ENCODE results near the gene RHBDD1. TPM values are rescaled to one million over a fixed set of nuclear protein-coding genes. Genes with fewer than 3 reads are reported as not detected.

Gene RHBDD1
- total RNA-seq, 2 experiments from 2014 or later, result 33.1 to 44.9 TPM

DNA sequence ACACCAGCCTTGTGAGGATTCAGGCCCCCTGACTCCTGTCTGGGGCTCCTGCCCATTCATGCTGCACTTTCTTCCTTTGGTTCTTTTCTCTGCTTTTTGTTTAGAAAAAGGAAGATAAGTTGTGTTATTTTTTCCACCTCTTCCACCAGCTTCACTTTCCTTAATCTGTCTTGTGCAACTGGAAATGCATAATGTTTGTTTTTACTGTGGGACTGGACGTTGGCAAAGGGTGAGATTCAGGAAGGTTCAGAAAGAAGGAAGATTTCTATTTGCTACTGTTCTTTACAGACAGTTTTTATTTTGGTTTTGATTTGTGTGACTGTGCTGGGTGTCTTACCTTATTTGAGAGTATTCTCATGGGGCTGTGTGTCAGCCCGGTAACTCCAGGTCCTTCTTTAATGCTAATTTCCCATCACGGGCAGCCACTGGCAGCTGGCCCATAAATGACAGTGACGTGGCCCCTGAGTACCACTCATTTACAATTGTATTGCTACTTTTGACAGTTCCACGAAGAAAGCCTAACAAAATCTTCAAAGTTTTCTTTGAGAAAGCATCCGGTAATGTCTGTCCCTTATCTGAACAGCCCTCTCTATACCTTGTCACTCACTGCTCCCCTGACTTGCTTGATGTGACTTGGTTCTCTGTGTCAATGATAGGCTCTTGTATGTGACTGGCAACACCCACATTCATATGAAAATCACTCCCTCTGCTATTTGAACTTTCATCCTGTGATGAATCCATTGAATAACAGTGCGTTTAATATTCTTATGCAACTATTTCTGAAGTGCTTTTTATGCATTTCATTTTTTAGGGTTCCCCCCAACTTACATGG lies 32.7 kb downstream of the RHBDD1 start:
- H3K27me3 Mint-ChIP-seq, result no peaks in the 10 kb centered on the region
- H3K4me1 Mint-ChIP-seq, result peaks cover 13% of the 10 kb centered on the region
- DNase-seq, result no peak
- H3K36me3 Mint-ChIP-seq, result peaks cover 42% of the 10 kb centered on the region
- peaks cover 2% of the 10 kb centered on the region for H3K9me3 Mint-ChIP-seq
- H3K27ac Mint-ChIP-seq, result no peak overlapping the region
- POLR2A ChIA-PET, result no interaction called here
- no peak for ATAC-seq (ENCODE audit: low read depth)
- no peak overlapping the region for H3K4me3 Mint-ChIP-seq

- Mint-ChIP-seq H3K36me3 (peaks cover 47% of the 10 kb centered on the region), H3K9me3 (peaks cover 3% of the 10 kb centered on the region), H3K27ac (no peak overlapping the region), H3K4me3 (no peak overlapping the region), H3K4me1 (peaks cover 17% of the 10 kb centered on the region), H3K27me3 (no peaks in the 10 kb centered on the region)
- no peak for DNase-seq
- POLR2A ChIA-PET, result no interaction called here
- no peak for ATAC-seq (ENCODE audit: low read depth)
Measured at GRCh38 chr2:226869371-226869770, 33.5 kb downstream of the RHBDD1 start.

GRCh38 chr2:226873051-226873620 lies 37.3 kb downstream of the RHBDD1 start:
- peaks cover 57% of the 10 kb centered on the region for H3K36me3 Mint-ChIP-seq
- ATAC-seq (ENCODE audit: low read depth) (peak; percentile 39), DNase-seq (no peak)
- peaks cover 3% of the 10 kb centered on the region for H3K9me3 Mint-ChIP-seq
- POLR2A ChIA-PET, result no interaction called here
- H3K27ac Mint-ChIP-seq, result no peak overlapping the region
- H3K27me3 Mint-ChIP-seq, result no peaks in the 10 kb centered on the region
- H3K4me1 Mint-ChIP-seq, result peaks cover 17% of the 10 kb centered on the region
- H3K4me3 Mint-ChIP-seq, result no peak overlapping the region

DNA sequence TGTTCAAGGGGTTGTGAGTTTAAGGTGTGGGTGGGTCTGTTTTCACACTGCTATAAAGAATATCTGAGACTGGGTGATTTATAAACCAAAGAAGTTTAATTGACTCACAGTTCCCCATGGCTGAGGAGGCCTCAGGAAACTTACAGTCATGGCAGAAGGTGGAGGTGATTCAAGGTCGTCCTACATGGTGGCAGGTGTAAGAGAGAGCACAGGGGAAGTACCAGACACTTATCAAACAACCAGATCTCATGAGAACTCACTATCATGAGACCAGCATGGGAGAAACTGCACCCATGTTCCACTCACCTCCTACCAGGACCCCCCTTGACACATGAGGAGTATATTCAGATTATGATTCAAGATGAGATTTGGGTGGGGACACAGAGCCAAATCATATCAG lies 38.0 kb downstream of the RHBDD1 start:
- no peak overlapping the region for H3K27ac Mint-ChIP-seq
- H3K4me3 Mint-ChIP-seq, result no peak overlapping the region
- DNase-seq (no peak), ATAC-seq (ENCODE audit: low read depth) (no peak)
- H3K9me3 Mint-ChIP-seq, result peaks cover 3% of the 10 kb centered on the region
- H3K36me3 Mint-ChIP-seq, result peaks cover 55% of the 10 kb centered on the region
- POLR2A ChIA-PET, result no interaction called here
- peaks cover 13% of the 10 kb centered on the region for H3K4me1 Mint-ChIP-seq
- no peaks in the 10 kb centered on the region for H3K27me3 Mint-ChIP-seq

- POLR2A ChIA-PET, result no interaction called here
- ATAC-seq (ENCODE audit: low read depth) (no peak), DNase-seq (no peak)
- Mint-ChIP-seq H3K27me3 (no peaks in the 10 kb centered on the region), H3K27ac (no peak overlapping the region), H3K4me3 (no peak overlapping the region), H3K36me3 (peaks cover 54% of the 10 kb centered on the region), H3K9me3 (peaks cover 3% of the 10 kb centered on the region), H3K4me1 (peaks cover 13% of the 10 kb centered on the region)
Measured at GRCh38 chr2:226874749-226875148, 38.9 kb downstream of the RHBDD1 start.

GRCh38 chr2:226875438-226876225 lies 39.8 kb downstream of the RHBDD1 start:
- POLR2A ChIA-PET, result interaction anchor here (0.6 kb wide), 1 partner anchor 429 kb away, joined by 3 read pairs; no protein-coding TSS in a partner anchor
- peaks cover 55% of the 10 kb centered on the region for H3K36me3 Mint-ChIP-seq
- H3K4me1 Mint-ChIP-seq, result peaks cover 13% of the 10 kb centered on the region
- no peak for DNase-seq
- H3K27ac Mint-ChIP-seq, result no peak overlapping the region
- ATAC-seq (ENCODE audit: low read depth), result no peak
- H3K27me3 Mint-ChIP-seq, result no peaks in the 10 kb centered on the region
- H3K4me3 Mint-ChIP-seq, result no peak overlapping the region
- peaks cover 3% of the 10 kb centered on the region for H3K9me3 Mint-ChIP-seq

GRCh38 chr2:226877491-226877890 lies 41.6 kb downstream of the RHBDD1 start:
- no peak for ATAC-seq (ENCODE audit: low read depth)
- Mint-ChIP-seq H3K4me3 (no peak overlapping the region), H3K27me3 (no peaks in the 10 kb centered on the region), H3K27ac (no peak overlapping the region), H3K36me3 (peaks cover 57% of the 10 kb centered on the region), H3K9me3 (peaks cover 8% of the 10 kb centered on the region), H3K4me1 (peaks cover 12% of the 10 kb centered on the region)
- DNase-seq, result no peak
- POLR2A ChIA-PET, result no interaction called here

DNA sequence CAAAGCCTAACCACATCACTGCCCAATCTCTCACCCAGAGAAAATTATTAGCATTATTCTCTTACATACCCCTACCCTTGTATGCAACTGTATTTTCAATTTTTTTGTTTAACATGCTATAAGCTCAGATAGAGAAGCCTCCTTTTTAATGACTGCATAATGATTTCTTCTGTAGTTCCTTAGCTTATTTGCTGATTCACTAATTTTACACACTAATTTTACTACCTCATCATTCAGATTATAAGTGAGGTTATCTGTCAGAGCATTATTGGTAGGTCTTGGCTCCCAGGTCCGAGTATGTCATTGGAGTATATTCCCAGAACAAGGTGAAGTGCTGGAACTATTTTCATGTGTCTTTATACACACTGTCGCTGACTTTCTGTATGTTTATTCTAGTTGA lies 45.4 kb downstream of the RHBDD1 start:
- peaks cover 6% of the 10 kb centered on the region for H3K9me3 Mint-ChIP-seq
- H3K27me3 Mint-ChIP-seq, result no peaks in the 10 kb centered on the region
- DNase-seq, result no peak
- no peak overlapping the region for H3K27ac Mint-ChIP-seq
- H3K4me1 Mint-ChIP-seq, result no peaks in the 10 kb centered on the region
- ATAC-seq (ENCODE audit: low read depth), result no peak
- peaks cover 36% of the 10 kb centered on the region for H3K36me3 Mint-ChIP-seq
- H3K4me3 Mint-ChIP-seq, result no peak overlapping the region
- POLR2A ChIA-PET, result no interaction called here

- no peaks in the 10 kb centered on the region for H3K27me3 Mint-ChIP-seq
Measured at GRCh38 chr2:226882606-226883005, 46.8 kb downstream of the RHBDD1 start.

DNA sequence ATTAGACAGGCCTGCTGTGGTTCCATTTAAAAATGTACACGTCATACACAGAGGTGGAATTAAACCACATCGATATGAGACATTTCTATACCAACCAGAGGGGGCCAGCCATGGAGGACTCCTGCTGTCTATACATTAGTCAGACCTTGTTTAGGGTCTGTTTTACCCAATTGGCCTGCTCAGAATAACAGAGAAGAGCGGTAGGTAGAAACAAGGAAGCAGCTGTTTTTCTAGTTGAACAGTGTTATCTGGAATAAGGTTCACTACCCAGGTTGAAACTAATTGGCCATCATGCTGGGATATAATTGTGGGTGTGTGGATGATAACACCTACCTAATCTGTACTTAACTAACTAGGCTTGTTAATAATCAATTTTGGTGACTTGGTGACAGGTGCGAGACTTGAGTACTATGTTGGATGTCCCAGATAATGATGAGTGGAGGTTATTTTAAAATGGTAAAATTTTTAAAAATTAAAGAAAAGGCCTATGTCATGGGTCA lies 47.5 kb downstream of the RHBDD1 start:
- H3K4me3 Mint-ChIP-seq, result no peak overlapping the region
- no peaks in the 10 kb centered on the region for H3K4me1 Mint-ChIP-seq
- POLR2A ChIA-PET, result no interaction called here
- peaks cover 6% of the 10 kb centered on the region for H3K9me3 Mint-ChIP-seq
- H3K27ac Mint-ChIP-seq, result no peak overlapping the region
- no peaks in the 10 kb centered on the region for H3K27me3 Mint-ChIP-seq
- DNase-seq, result no peak
- peaks cover 27% of the 10 kb centered on the region for H3K36me3 Mint-ChIP-seq
- no peak for ATAC-seq (ENCODE audit: low read depth)

More at GRCh38 chr2:226882606-226883005, 46.8 kb downstream of the RHBDD1 start:
- H3K4me1 Mint-ChIP-seq, result no peaks in the 10 kb centered on the region
- H3K9me3 Mint-ChIP-seq, result peaks cover 6% of the 10 kb centered on the region
- POLR2A ChIA-PET, result no interaction called here
- no peak overlapping the region for H3K27ac Mint-ChIP-seq
- no peak overlapping the region for H3K4me3 Mint-ChIP-seq
- peaks cover 32% of the 10 kb centered on the region for H3K36me3 Mint-ChIP-seq
- ATAC-seq (ENCODE audit: low read depth) (no peak), DNase-seq (no peak)

- Mint-ChIP-seq H3K4me1 (no peaks in the 10 kb centered on the region), H3K36me3 (peaks cover 26% of the 10 kb centered on the region), H3K27me3 (no peaks in the 10 kb centered on the region), H3K9me3 (peaks cover 6% of the 10 kb centered on the region), H3K4me3 (no peak overlapping the region), H3K27ac (no peak overlapping the region)
- POLR2A ChIA-PET, result no interaction called here
- DNase-seq, result no peak
- no peak for ATAC-seq (ENCODE audit: low read depth)
Measured at GRCh38 chr2:226884166-226884565, 48.3 kb downstream of the RHBDD1 start.

DNA sequence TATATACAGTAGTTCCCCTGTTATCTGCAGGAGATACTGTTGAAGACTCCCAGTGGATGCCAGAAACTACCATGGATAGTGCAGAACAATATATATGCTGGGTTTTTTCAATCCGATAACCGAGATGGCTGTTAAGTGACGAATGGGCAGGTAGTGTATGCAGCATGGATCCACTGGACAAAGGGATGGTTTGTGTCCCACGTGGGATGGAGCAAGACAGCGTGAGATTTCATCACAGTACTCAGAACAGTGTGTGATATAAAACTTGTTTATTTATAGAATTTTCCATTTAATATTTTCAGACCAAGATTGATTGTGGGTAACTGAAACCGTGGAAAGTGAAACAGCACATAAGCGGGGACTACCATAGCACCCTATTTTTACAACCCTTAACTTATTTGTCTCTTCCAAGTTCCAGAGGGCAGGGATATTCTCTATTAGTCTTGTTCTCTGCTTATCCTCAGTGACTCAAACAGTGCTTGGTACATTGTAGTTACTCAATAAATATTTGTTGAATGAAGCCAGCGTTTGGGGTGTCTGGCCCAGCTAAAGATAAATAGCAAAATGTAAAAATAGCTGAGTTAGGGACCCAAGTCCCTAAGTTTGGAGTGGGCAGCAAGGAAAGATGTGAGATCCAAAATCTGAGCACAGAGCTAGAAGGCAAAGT lies 50.0 kb downstream of the RHBDD1 start:
- no peaks in the 10 kb centered on the region for H3K4me1 Mint-ChIP-seq

GRCh38 chr2:226887940-226888339 lies 52.1 kb downstream of the RHBDD1 start:
- DNase-seq (no peak), ATAC-seq (ENCODE audit: low read depth) (no peak)
- POLR2A ChIA-PET, result no interaction called here
- H3K9me3 Mint-ChIP-seq, result no peaks in the 10 kb centered on the region
- H3K36me3 Mint-ChIP-seq, result peaks cover 13% of the 10 kb centered on the region
- H3K4me3 Mint-ChIP-seq, result no peak overlapping the region
- H3K4me1 Mint-ChIP-seq, result no peaks in the 10 kb centered on the region
- no peak overlapping the region for H3K27ac Mint-ChIP-seq
- no peaks in the 10 kb centered on the region for H3K27me3 Mint-ChIP-seq

More for the DNA sequence above, 50.0 kb downstream of the RHBDD1 start:
- DNase-seq (no peak), ATAC-seq (ENCODE audit: low read depth) (no peak)
- POLR2A ChIA-PET, result no interaction called here
- H3K27me3 Mint-ChIP-seq, result no peaks in the 10 kb centered on the region
- H3K27ac Mint-ChIP-seq, result no peak overlapping the region
- peaks cover 4% of the 10 kb centered on the region for H3K9me3 Mint-ChIP-seq
- no peak overlapping the region for H3K4me3 Mint-ChIP-seq
- H3K36me3 Mint-ChIP-seq, result peaks cover 17% of the 10 kb centered on the region
